GM18951 (cell line): ENCODE measurements around the gene LMAN2L.
A peak's percentile ranks its signal among the peaks of the same experiment; 100 is the strongest.

ENCODE experiments used
- POLR2A ChIP-seq: IDR thresholded peaks from 4 replicates; pipeline ENCODE4 v1.6.1; 2011; ENCODE audit warnings: mild to moderate bottlenecking; ENCODE audit not compliant: insufficient read length, insufficient read depth; ENCODE audit errors: extremely low read depth
- in situ Hi-C: fragments of 300-500 bp; cut with MboI; formaldehyde crosslinking; loops from one replicate; pipeline ENCODE4 v1.12.0; 2022; ENCODE audit warnings: low sequenced_read_pairs, mixed read lengths, inconsistent platforms; ENCODE audit not compliant: unreplicated experiment

LMAN2L gene

GRCh38 chr2:96767135-96767871, 27.4 kb upstream of the LMAN2L start:
- no peak for TF ChIP-seq POLR2A
- in situ Hi-C loops: no loop called here

GRCh38 chr2:96764253-96764637, 24.4 kb upstream of the LMAN2L start:
- TF ChIP-seq POLR2A: no peak
- in situ Hi-C loops: no loop called here

DNA sequence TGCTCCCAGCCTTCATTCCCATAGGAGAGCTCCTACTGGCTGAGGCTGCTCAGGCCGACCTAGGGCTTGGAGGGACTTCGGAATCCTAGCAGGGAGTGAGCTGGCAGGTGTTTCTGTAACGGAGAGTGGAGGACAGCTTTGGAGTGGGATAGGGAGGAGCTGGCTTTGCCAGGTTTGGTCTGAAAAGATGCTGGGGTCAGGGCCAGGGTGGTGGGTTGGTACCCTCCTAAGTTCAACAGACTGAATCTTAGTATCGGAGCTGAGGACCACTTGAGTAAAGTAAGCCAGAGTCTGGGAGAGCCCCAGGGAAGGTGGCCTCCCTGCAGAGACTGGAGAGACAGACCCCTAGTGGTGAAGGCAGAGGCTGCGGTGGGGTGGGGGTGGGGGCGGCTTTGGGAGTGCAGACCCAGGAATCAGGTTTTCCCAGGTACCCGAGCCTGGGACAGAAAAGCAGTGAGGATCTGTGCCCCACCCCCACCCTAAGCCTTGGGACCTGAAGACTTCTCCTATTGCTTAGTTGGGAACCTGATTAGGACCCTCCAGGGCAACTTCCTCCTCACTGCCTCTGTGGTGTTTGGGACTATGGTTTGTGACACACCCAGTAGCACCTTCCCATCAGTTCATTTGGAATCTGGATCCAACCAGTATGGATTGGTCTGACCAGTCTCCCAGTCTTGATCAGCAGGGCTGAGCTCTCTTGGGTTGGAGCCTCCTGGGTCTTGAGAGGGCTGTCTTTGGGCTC, 23.8 kb upstream of the LMAN2L start:
- in situ Hi-C loops: no loop called here
- no peak for TF ChIP-seq POLR2A

DNA sequence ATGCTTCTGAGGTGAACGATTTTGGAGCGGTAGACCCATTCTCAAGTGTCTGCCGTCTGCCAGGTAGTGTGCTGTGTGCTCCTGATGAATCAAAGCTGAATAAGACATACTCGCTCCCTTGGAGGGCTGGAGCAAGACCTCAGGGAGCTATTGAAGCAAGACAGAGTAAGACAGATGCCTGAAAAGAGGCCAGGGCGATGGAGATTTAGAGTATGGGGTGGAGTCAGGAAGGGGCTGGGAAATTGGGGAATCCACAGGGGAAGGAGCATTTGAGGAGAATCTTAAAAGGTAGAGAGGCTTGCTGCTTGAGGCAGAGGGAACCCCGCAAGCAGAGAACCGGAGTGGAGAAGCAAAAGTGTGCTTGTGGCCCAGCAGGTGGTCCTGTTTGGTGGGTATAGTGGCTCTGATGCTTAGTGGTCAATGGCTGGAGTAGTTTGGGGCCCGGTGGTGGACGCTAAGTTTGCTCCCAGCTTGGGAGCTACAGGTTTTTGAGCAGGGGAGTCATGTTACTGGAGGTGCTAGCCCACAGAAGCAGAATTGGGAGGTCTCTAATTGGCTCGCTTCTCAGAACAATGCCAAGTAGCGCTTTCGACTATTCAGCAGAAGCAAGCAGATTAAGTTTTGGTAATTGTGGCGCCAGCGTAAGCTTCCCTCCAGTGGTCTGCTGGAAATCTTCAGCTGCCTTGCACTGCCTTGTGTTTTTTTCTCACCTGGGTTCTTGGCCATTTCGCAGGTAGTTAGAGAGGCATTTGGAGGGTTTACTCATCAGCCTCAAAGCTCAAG, 22.9 kb upstream of the LMAN2L start:
- in situ Hi-C loops: no loop called here
- TF ChIP-seq POLR2A: no peak

GRCh38 chr2:96760986-96761832, 21.3 kb upstream of the LMAN2L start:
- no peak for TF ChIP-seq POLR2A
- in situ Hi-C loops: no loop called here

DNA sequence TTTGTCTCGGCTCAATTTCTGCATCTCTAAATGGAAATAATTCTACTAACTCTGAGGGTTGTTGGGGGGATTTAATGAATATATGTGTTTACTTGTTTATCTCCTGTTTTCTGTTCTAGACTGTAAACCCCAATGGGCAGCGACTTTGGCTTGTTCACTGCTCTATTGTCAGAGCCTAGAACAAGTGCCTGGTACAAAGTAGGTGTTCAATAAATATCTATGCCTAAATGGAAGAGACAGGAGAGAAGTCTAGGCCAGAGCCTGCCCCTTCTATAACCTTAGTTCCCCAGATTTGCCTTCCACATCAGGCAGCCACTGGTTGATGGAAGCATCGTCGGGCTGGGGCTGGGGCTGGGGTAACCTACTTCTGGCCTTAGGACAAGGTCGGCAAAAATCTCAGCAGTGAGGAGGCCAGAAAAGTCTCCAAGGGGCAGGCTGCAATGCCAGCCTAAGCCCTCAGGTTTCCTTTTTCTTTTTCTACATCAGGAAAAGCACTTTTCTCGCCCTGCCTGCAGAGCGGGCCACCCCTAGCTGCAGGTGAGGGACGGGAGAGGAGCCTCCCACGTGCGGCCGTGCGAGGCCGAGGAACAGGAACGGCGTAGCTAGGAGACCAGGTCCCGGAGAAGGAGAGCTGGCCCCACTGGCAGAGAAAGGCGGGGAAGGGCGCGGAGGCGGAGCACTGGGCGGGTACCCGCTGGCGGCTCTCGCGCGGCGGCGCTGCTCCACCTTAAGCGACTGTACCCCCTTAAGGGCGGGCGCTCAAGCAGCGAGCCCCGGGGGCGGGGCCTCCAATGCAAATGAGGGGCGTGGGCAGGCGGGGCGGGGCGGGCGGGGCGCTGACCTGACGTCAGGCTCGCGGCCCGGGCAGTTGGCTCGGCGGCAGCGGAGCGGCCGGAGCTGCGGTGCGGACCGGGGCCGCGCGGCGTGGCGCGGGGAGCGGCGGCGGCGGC, 20.4 kb upstream of the LMAN2L start, which contains the start of gene CNNM4:
TSS of gene CNNM4 (plus strand) at position 867 of the 950 bp plus-strand sequence. CDS start 98 bp downstream, outside the sequence.
- in situ Hi-C loops: no loop called here
- peak; percentile 99 for TF ChIP-seq POLR2A

- no peak for TF ChIP-seq POLR2A
- in situ Hi-C loops: no loop called here
These were observed 19.7 kb upstream of the LMAN2L start for GRCh38 chr2:96759548-96759947.

DNA sequence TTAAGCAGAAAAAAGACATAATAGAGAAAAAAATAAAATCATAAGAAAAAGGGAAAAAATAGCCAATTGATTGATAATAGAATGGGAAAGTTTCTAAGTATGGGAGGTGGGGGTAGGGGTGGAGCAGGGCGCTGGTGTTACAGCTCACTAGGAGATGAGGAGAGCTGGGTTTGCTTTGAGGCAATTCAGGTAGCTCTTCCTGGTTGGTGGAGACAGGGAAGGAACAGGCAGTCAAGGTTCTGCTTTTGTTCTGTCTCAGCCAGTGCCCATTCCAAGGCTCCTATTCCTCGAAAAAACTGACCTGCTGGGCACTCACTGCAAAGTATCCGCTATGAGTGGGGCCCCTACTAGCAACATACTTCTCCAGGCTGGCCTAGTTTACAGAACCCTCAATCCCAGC, 19.1 kb upstream of the LMAN2L start:
- in situ Hi-C loops: no loop called here
- TF ChIP-seq POLR2A: no peak

GRCh38 chr2:96757477-96757860, 17.6 kb upstream of the LMAN2L start:
- in situ Hi-C loops: no loop called here
- TF ChIP-seq POLR2A: no peak

- no peak for TF ChIP-seq POLR2A
- in situ Hi-C loops: no loop called here
These were observed 17.1 kb upstream of the LMAN2L start for GRCh38 chr2:96756788-96757476.

DNA sequence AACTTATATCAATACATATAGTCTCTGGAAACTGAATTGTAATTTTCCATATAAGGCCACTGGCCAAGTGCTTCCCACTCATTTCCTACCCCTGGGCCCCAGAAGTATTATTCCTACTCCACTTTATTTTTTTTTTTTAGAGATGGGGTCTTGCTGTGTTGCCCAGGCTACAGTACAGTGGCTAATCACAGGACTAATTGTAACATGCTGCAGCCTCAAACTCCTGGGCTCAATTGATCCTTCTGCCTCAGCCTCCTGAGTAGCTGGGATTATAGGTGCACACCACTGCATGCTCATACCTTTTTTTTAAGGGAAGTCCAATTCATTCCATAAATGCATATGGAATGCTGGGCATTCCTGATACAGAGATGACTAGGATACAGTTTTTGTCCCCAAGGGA, 14.5 kb upstream of the LMAN2L start:
- no peak for TF ChIP-seq POLR2A
- in situ Hi-C loops: no loop called here
